MCF 10A (cell line): ENCODE measurements around the gene GRM5. TPM values are rescaled to one million over a fixed set of nuclear protein-coding genes. Genes with fewer than 3 reads are reported as not detected.

ENCODE experiments used
- BruUV-seq: library from RNA; stranded (reverse); fragments of 400-500 nt; replicated peaks from 2 replicates; lab custom pipeline; 2021; lab: Mats Ljungman, UMichigan
- CTCF ChIA-PET: fragments of 300-600 bp; sonication (Branson Sonifier 250); formaldehyde crosslinking; extraction: SDS; loops from one replicate; lab custom pipeline; 2021; ENCODE audit warnings: antibody characterized with exemption, inconsistent platforms; lab: Yijun Ruan, JAX
- POLR2A ChIA-PET: fragments of 300-600, 350-650 bp; sonication (Branson Sonifier 250); formaldehyde crosslinking; extraction: SDS; loops from one replicate; lab custom pipeline; 2020; ENCODE audit warnings: antibody characterized with exemption, inconsistent platforms; lab: Yijun Ruan, JAX
- DNase-seq: peaks from one replicate; pipeline ENCODE4 v3.0.0-alpha.2; 2018; ENCODE audit not compliant: unreplicated experiment
- H3K27ac Mint-ChIP-seq: one replicate; pipeline ENCODE4 v1.8.0; 2022; ENCODE audit warnings: mild to moderate bottlenecking, low read depth, mixed read lengths; ENCODE audit not compliant: unreplicated experiment
- H3K27me3 Mint-ChIP-seq: one replicate; pipeline ENCODE4 v1.8.0; 2022; ENCODE audit warnings: mixed read lengths; ENCODE audit not compliant: insufficient read depth, unreplicated experiment
- H3K36me3 Mint-ChIP-seq: one replicate; pipeline ENCODE4 v1.8.0; 2022; ENCODE audit warnings: mild to moderate bottlenecking, moderate library complexity, mixed read lengths; ENCODE audit not compliant: insufficient read depth, unreplicated experiment
- H3K4me1 Mint-ChIP-seq: one replicate; pipeline ENCODE4 v1.8.0; 2022; ENCODE audit warnings: mixed read lengths; ENCODE audit not compliant: insufficient read depth, unreplicated experiment
- H3K4me3 Mint-ChIP-seq: one replicate; pipeline ENCODE4 v1.8.0; 2022; ENCODE audit warnings: mild to moderate bottlenecking, moderate library complexity, mixed read lengths; ENCODE audit not compliant: unreplicated experiment
- H3K9me3 Mint-ChIP-seq: one replicate; pipeline ENCODE4 v1.8.0; 2022; ENCODE audit warnings: mixed read lengths; ENCODE audit not compliant: unreplicated experiment
- CTCF ChIP-seq: fragments of 200-600 bp; IDR thresholded peaks from one replicate; pipeline ENCODE4 v1.8.0; 2022; ENCODE audit warnings: antibody characterized with exemption, mild to moderate bottlenecking; ENCODE audit not compliant: unreplicated experiment
- intact Hi-C: fragments of 100-400 bp; cut with micrococcal nuclease; formaldehyde crosslinking; loops from 2 replicates; pipeline ENCODE4 v1.14.1; 2022
- total RNA-seq: library from RNA; stranded (reverse); gene quantifications from 2 replicates; pipeline ENCODE4 v1.2.3, GENCODE V29; 2022

The GRM5 gene
- total RNA-seq, 1 experiment from 2014 or later: not detected

DNA sequence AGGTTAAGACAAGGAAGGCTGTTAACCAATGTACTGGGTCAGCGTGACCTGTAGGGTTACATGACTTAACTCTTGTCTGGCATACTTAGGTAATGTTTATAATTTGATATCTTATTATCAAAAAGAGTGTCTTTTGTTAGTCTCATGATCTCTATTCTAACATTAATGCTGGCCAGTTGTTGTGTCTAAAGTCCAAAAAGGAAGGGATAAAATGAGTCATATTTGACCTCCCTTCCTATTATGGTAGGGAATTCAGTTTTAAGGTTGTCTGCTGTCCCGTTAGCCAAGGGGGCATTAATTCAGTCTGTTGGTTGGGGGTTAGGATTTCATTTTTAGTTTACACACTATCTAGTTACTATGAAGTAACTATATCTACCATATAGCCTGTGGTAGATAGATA, 364.0 kb downstream of the GRM5 start:
- intact Hi-C loops: no loop called here
- no peaks in the 10 kb centered on the region for H3K36me3 Mint-ChIP-seq
- no peaks in the 10 kb centered on the region for H3K27me3 Mint-ChIP-seq
- no peak overlapping the region for H3K27ac Mint-ChIP-seq
- DNase-seq: no peak
- POLR2A ChIA-PET: no interaction called here
- H3K9me3 Mint-ChIP-seq: no peaks in the 10 kb centered on the region
- no peak overlapping the region for H3K4me3 Mint-ChIP-seq
- CTCF ChIA-PET: no interaction called here
- BruUV-seq: no TSS peak
- TF ChIP-seq CTCF: no peak
- no peaks in the 10 kb centered on the region for H3K4me1 Mint-ChIP-seq

- Mint-ChIP-seq H3K4me1 (no peaks in the 10 kb centered on the region), H3K9me3 (no peaks in the 10 kb centered on the region), H3K36me3 (no peaks in the 10 kb centered on the region), H3K27me3 (peaks cover 13% of the 10 kb centered on the region), H3K4me3 (no peak overlapping the region), H3K27ac (no peak overlapping the region)
- intact Hi-C loops: no loop called here
- TF ChIP-seq CTCF: no peak
- ChIA-PET POLR2A (no interaction called here), CTCF (interaction anchor here (0.6 kb wide), 1 partner anchor 82 kb away, joined by 4 read pairs; no protein-coding TSS in a partner anchor)
- DNase-seq: no peak
- BruUV-seq: no TSS peak
These were observed 368.6 kb downstream of the GRM5 start for GRCh38 chr11:88697139-88697538.

- POLR2A ChIA-PET: interaction anchor here (0.6 kb wide), 1 partner anchor 114 kb away, joined by 5 read pairs; no protein-coding TSS in a partner anchor
- no TSS peak for BruUV-seq
These were observed 369.9 kb downstream of the GRM5 start for GRCh38 chr11:88695689-88696414.

More at GRCh38 chr11:88695689-88696414, 369.9 kb downstream of the GRM5 start:
- Mint-ChIP-seq H3K9me3 (no peaks in the 10 kb centered on the region), H3K4me1 (no peaks in the 10 kb centered on the region), H3K27ac (no peak overlapping the region), H3K4me3 (no peak overlapping the region), H3K36me3 (no peaks in the 10 kb centered on the region), H3K27me3 (peaks cover 13% of the 10 kb centered on the region)
- no peak for DNase-seq
- CTCF ChIA-PET: no interaction called here
- intact Hi-C loops: no loop called here
- TF ChIP-seq CTCF: no peak
